HEK293T (cell line): ENCODE data around the gene MED26.

Source experiments
- BHLHE40 ChIP-seq: fragments of 450-650 bp; IDR thresholded peaks from 2 replicates; pipeline ENCODE4 v1.6.1; 2016; ENCODE audit warnings: mild to moderate bottlenecking, moderate library complexity, borderline replicate concordance
- CTBP1 ChIP-seq: fragments of 450-650 bp; IDR thresholded peaks from 2 replicates; pipeline ENCODE4 v1.6.1; 2016; ENCODE audit warnings: borderline replicate concordance
- SP1 ChIP-seq: fragments of 450-650 bp; IDR thresholded peaks from 2 replicates; pipeline ENCODE4 v1.6.1; 2017
- TARDBP ChIP-seq: fragments of 450-650 bp; IDR thresholded peaks from 2 replicates; pipeline ENCODE4 v1.6.1; 2016

- TF ChIP-seq CTBP1, result no peak
- TF ChIP-seq TARDBP, result no peak
- TF ChIP-seq BHLHE40, result no peak
- no peak for TF ChIP-seq SP1
These were observed 85.0 kb downstream of the MED26 start for GRCh38 chr19:16542910-16543472.
